ENCODE data around the gene GTF2I. TPM values are rescaled to one million over a fixed set of nuclear protein-coding genes. Genes with fewer than 3 reads are reported as not detected.
"Not testable (repeated sequence)": the region's sequence is repeated elsewhere in the genome, so short reads cannot be mapped to it uniquely, and the experiment has no call there.

Gene GTF2I
- polyA plus RNA-seq, 2 of the 4 experiments (the other 2 are of a cell fraction) = 107 to 144 TPM

- ATAC-seq = no peak
- no peak for FAIRE-seq
- WGBS (ENCODE audit: missing lambda C conversion rate) = 98% methylated on average over 7 of the region's 7 CpGs
- DNase-seq (ENCODE audit: low read depth in 1 of 2, low spot score in 1 of 2) = no peak
- Histone ChIP-seq H3K4me2 (no peak overlapping the region), H3K4me3 (no peak overlapping the region), H3K4me1 (peaks cover 23% of the 10 kb centered on the region), H3K9me3 (no peaks in the 10 kb centered on the region), H3K27ac (peak overlapping the region in 1 of 2 experiments; percentile 18; a peak in 1 of 6 replicates)
- POLR2A ChIA-PET = no interaction called here
- TF ChIP-seq POLR2AphosphoS2 (conservative IDR thresholded peaks at IDR 0.05; ENCODE audit: low read length) (no peak), RARB (CRISPR knock-in tag; IDR thresholded peaks at IDR 0.05) (no peak), TP53 (CRISPR knock-in tag; IDR thresholded peaks at IDR 0.05) (no peak), NPAS2 (CRISPR knock-in tag; IDR thresholded peaks at IDR 0.05; ENCODE audit: borderline replicate concordance) (no peak), EHMT2 (IDR thresholded peaks at IDR 0.05; ENCODE audit: low read depth) (no peak), CHD2 (IDR thresholded peaks at IDR 0.05; ENCODE audit: low read length, partially characterized antibody) (no peak), REST (IDR thresholded peaks at IDR 0.05) (no peak), RFX5 (IDR thresholded peaks at IDR 0.05) (no peak), PHF8 (IDR thresholded peaks at IDR 0.05; ENCODE audit: borderline replicate concordance, low read depth) (no peak), MYC (IDR thresholded peaks at IDR 0.05; ENCODE audit: borderline replicate concordance, low read length) (no peak), HOXB13 (CRISPR knock-in tag; IDR thresholded peaks at IDR 0.05; ENCODE audit: low read depth) (no peak), BHLHE40 (IDR thresholded peaks at IDR 0.05; ENCODE audit: low read depth, low read length) (no peak), CTCF (IDR thresholded peaks at IDR 0.05) (no peak), CBX8 (IDR thresholded peaks at IDR 0.05) (no peak), E2F6 (IDR thresholded peaks at IDR 0.05; ENCODE audit: borderline replicate concordance, low read depth) (no peak)
- TF ChIP-seq, protein P1, sequence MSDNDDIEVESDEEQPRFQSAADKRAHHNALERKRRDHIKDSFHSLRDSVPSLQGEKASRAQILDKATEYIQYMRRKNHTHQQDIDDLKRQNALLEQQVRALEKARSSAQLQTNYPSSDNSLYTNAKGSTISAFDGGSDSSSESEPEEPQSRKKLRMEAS (IDR thresholded peaks at IDR 0.05) = no peak
- TF ChIP-seq, protein P2, sequence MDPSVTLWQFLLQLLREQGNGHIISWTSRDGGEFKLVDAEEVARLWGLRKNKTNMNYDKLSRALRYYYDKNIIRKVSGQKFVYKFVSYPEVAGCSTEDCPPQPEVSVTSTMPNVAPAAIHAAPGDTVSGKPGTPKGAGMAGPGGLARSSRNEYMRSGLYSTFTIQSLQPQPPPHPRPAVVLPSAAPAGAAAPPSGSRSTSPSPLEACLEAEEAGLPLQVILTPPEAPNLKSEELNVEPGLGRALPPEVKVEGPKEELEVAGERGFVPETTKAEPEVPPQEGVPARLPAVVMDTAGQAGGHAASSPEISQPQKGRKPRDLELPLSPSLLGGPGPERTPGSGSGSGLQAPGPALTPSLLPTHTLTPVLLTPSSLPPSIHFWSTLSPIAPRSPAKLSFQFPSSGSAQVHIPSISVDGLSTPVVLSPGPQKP (IDR thresholded peaks at IDR 0.05; ENCODE audit: low read depth, low read length) = no peak
- TF ChIP-seq, protein P3, sequence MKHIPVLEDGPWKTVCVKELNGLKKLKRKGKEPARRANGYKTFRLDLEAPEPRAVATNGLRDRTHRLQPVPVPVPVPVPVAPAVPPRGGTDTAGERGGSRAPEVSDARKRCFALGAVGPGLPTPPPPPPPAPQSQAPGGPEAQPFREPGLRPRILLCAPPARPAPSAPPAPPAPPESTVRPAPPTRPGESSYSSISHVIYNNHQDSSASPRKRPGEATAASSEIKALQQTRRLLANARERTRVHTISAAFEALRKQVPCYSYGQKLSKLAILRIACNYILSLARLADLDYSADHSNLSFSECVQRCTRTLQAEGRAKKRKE (CRISPR knock-in tag; IDR thresholded peaks at IDR 0.05; ENCODE audit: low read depth) = no peak
- CTCF ChIA-PET = interaction anchor here (0.6 to 0.9 kb wide), 3 partner anchors 12 to 63 kb away, joined by 3 to 4 read pairs (median 3); no protein-coding TSS in a partner anchor
These were observed 19.8 kb upstream of the GTF2I start for GRCh38 chr7:74637745-74638144.

DNA sequence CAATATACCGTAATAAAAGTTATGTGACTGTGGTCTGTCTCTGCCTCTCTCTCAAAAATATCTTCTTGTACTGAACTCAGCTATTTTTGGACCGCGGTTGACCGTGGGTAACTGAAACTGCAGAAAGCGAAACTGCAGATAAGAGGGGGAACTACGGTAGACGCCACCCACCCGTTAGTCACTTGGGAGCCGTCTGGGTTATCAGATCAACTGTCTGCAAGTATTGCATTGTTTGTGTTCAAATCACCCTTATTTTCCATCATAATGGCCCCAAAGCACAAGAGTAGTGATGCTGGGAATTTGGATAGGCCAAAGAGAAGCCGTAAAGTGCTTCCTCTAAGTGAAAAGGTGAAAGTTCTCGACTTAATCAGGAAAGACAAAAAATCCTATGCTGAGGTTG is 7.5 kb upstream of the GTF2I start:
- FAIRE-seq; DNase-seq (ENCODE audit: low read depth in 1 of 2, low spot score in 1 of 2); CTCF ChIA-PET; POLR2A ChIA-PET; H3K9me3 ChIP-seq; H3K4me3 ChIP-seq; H3K4me1 ChIP-seq: not testable (repeated sequence)
- WGBS (ENCODE audit: missing lambda C conversion rate) = 48% methylated on average over 11 of the region's 11 CpGs
- H3K4me2 ChIP-seq = peak overlapping the region; percentile 49
- H3K27ac ChIP-seq = peak overlapping the region in 1 of 2 experiments; percentile 29; a peak in 1 of 6 replicates
- ATAC-seq = peak; percentile 24 to 58; a peak in 4 of 6 replicates

- H3K4me2 ChIP-seq = peak overlapping the region; percentile 49; the same call in 1 of the 3 replicates
These were observed 6.9 kb upstream of the GTF2I start for GRCh38 chr7:74650493-74651132.

GRCh38 chr7:74651133-74651504 is 6.4 kb upstream of the GTF2I start:
- POLR2A ChIA-PET; H3K9me3 ChIP-seq; FAIRE-seq; H3K27ac ChIP-seq; DNase-seq (ENCODE audit: low read depth in 1 of 2, low spot score in 1 of 2); ATAC-seq; H3K4me2 ChIP-seq; H3K4me3 ChIP-seq: not testable (repeated sequence)
- WGBS (ENCODE audit: missing lambda C conversion rate) = 87% methylated on average over 12 of the region's 12 CpGs
- CTCF ChIA-PET = interaction anchor here (1.2 to 1.4 kb wide), 2 partner anchors 10 to 26 kb away, joined by 3 to 4 read pairs; no protein-coding TSS in a partner anchor
- H3K4me1 ChIP-seq = peaks cover 19% of the 10 kb centered on the region

More at GRCh38 chr7:74650493-74651132, 6.9 kb upstream of the GTF2I start:
- H3K9me3 ChIP-seq; DNase-seq (ENCODE audit: low read depth in 1 of 2, low spot score in 1 of 2); H3K27ac ChIP-seq; FAIRE-seq; POLR2A ChIA-PET; H3K4me3 ChIP-seq: not testable (repeated sequence)
- peak in 1 of 2 experiments; percentile 44; a peak in 3 of 6 replicates for ATAC-seq
- peaks cover 14% of the 10 kb centered on the region for H3K4me1 ChIP-seq
- WGBS (ENCODE audit: missing lambda C conversion rate) = 75% methylated on average over 8 of the region's 9 CpGs
- CTCF ChIA-PET = interaction anchor here (1.2 to 1.4 kb wide), 2 partner anchors 10 to 26 kb away, joined by 3 to 4 read pairs; no protein-coding TSS in a partner anchor

Data from A549 (cell line).